DMS53 (cell line): ENCODE results near the gene CHST11.
A peak's percentile ranks its signal among the peaks of the same experiment; 100 is the strongest.

Source experiments
- DNase-seq: peaks from one replicate; lab custom pipeline; 2025; lab: John Stamatoyannopoulos, UW

The CHST11 gene

DNA sequence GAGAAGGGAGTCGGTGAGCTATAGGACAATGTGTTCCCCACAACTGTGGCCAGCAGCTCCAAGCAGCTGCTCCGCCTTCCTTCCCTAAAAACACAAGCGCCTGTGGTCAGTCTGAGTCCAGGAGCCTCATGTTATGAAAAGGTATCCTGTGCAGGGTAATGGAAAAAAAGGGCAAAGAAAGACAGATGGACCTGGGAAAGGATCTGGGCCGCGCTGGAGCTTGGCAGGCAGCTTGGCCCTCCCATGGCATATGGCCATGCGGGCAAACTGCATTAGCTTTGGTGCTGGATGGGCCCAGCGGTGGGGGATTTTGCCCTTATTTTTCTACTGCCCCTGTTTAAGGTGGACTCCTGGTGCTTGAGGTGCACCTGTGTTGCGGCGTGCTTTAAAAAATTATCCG is 23.7 kb upstream of the CHST11 start:
- no peak for DNase-seq

DNA sequence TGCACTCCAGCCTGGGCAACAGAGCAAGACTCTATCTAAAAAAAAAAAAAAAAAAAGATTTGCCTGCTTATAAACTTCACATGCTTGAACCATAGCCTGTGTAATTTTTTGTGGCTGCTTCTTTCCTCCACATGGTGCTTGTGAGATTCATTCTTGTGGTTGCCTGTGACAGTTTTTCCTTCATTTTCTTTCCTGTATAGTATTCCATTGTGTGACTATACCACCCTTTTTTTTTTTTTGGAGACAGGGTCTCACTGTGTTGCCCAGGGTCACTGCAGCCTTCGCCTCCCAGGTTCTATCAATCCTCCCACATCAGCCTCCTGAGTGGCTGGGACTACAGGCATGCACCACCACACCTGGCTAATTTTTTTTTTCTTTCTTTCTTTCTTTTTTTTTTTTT is 22.6 kb upstream of the CHST11 start:
- DNase-seq, result no peak

DNA sequence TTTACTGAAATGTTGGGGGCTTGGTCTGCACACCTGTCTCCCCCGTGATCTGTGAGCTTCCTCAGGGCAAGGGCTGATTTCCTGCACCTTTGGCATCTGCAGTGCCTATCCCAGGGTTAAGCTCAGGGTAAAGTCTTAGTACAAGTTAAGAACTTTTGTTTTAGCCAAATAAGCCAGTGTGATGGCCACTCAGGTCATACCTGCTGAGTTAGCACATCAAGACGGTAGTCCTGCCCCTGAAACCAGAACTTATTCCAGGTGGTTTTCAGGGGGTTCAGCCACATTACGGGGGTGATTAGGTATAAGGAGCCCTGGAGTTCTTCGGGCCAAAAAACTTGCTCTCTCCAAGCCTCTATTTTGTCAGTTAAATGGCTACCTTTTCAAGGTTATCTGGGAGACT is 21.6 kb upstream of the CHST11 start:
- no peak for DNase-seq

DNA sequence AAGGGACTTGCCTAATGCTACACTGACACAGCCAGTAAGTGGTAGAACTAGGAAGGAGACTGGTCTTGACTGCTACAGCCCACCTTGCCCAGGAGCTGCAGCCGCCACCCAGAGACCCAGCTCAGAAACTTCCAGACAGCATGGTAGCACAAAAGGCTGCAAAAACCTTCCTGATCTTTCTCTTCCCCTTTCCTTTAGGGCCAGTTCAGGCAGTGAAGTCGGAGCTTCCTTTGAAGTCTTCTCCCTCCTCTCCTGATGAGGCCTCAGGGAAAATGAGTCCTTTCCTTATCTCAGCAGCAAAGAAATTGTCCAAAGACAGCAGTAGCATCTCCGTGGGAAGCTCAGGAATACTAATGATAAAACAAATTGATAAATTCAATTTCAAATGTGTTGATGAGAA is 21.0 kb upstream of the CHST11 start:
- no peak for DNase-seq

- no peak for DNase-seq
These were observed 20.0 kb upstream of the CHST11 start for GRCh38 chr12:104436790-104437189.

DNA sequence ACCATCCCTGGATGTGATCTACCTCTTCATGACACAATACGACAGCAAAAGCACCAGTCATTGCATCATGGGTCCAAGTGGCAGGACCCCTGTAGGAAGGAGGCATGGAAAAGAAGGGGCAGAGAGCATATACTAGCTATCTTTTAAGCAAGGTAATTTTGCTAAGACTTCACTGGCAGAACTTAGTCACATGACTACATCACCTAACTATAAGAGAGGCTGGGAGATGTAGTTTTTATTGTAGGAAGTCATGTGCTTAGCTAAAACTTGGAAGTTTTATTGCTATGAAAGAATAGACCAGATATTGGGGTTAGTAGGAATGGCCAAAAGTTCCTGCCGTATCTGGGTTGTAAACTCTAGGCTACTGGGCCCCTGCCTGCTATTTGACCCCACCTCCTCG is 18.6 kb upstream of the CHST11 start:
- DNase-seq, result no peak

DNA sequence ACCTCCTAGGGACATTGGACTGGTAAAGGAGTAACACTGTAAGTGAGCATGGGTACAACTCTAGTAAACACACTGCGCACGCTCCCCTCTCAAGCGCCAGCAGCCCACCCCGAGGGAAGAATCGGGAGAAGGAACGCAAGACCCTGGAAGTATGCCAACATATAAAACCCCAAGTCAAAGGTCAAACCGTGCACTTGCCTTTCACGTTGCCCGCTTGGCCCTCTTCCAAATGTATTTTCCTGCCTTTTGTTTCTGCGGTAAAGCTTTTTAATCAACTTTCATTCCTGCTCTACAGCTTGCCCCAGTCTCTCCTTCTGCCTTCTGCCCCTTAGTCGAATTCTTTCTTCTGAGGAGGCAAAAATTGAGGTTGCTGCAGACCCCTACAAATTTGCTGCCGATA is 17.6 kb upstream of the CHST11 start:
- no peak for DNase-seq

DNA sequence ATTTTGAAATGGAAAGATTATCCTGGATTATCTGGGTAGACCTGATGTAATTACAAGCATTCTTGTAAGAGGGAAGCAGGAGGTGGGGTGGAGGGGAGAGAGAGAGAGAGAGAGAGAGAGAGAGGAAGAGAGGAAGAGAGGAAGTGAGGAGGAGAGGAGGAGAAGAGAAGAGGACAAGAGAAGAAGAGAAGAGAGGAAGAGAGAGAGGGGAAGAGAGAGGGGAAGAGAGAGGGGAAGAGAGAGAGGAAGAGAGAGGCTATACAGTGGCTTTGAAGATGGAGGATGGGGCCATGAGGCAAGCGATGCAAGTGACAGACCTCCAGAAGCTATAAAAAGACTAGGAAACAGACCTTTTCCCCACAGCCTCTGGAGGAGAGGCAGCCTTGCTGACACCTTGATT is 13.7 kb upstream of the CHST11 start:
- DNase-seq, result no peak

- no peak for DNase-seq
These were observed 9.9 kb upstream of the CHST11 start for GRCh38 chr12:104446646-104447421.

GRCh38 chr12:104448031-104448430 is 8.7 kb upstream of the CHST11 start:
- DNase-seq, result no peak

- no peak for DNase-seq
These were observed 8.3 kb upstream of the CHST11 start for GRCh38 chr12:104448451-104448850.

- DNase-seq, result no peak
These were observed 6.0 kb upstream of the CHST11 start for GRCh38 chr12:104450700-104451099.

- no peak for DNase-seq
These were observed 4.7 kb upstream of the CHST11 start for GRCh38 chr12:104452087-104452486.

GRCh38 chr12:104453133-104453532 is 3.6 kb upstream of the CHST11 start:
- DNase-seq, result no peak

DNA sequence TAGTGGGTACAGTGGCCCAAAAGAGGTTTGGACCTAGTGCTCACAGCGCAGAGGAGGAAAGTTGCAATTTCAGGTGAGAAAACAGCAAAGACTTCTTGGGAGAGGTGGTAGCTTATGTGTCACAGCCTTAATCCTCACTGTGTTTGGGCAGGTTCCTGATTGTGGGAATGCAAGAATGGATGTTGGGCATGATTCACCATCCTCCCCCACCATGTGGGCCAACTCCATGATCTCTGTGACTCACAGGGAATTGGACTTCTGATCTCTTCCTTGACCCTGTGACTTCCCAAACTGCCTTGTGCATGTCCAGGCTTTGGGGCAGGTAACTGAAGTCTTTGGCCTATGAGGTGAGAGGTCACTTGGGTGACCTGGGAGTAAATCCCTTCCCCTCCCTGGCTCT is 1.8 kb upstream of the CHST11 start:
- DNase-seq, result no peak

- DNase-seq, result no peak
These were observed 951 bp upstream of the CHST11 start for GRCh38 chr12:104455578-104456416.

DNA sequence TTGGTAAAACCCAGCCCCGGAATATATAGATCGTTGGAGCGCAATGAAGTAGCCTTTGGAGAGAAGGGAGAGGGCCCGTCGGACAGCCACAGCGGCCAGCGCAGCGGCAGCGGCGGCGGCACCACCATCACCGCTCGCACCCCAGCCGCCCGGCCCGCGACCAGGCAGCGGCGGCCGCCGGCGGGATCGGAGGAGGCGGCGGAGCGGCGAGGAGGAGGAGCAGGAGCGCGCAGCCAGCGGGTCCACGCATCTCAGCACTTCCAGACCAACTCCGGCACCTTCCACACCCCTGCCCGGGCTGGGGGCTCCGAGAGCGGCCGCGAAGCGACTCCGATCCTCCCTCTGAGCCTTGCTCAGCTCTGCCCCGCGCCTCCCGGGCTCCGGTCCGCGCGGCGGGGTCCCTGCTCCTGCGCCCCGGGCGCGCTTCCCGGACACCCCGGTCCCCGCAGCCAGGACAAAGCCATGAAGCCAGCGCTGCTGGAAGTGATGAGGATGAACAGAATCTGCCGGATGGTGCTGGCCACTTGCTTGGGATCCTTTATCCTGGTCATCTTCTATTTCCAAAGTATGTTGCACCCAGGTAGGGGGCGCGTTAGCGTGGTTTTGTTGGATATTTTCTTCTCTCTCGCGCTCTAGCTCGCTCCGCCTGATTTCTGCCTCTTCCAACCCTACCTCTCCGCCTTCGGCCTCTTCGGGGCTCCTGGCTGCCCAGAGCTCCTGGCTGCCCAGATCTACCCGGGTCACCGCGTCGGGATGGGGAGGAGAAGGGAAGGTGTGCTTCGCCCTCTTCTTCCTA is 400 bp downstream of the CHST11 start:
- DNase-seq, result peak; percentile 88

DNA sequence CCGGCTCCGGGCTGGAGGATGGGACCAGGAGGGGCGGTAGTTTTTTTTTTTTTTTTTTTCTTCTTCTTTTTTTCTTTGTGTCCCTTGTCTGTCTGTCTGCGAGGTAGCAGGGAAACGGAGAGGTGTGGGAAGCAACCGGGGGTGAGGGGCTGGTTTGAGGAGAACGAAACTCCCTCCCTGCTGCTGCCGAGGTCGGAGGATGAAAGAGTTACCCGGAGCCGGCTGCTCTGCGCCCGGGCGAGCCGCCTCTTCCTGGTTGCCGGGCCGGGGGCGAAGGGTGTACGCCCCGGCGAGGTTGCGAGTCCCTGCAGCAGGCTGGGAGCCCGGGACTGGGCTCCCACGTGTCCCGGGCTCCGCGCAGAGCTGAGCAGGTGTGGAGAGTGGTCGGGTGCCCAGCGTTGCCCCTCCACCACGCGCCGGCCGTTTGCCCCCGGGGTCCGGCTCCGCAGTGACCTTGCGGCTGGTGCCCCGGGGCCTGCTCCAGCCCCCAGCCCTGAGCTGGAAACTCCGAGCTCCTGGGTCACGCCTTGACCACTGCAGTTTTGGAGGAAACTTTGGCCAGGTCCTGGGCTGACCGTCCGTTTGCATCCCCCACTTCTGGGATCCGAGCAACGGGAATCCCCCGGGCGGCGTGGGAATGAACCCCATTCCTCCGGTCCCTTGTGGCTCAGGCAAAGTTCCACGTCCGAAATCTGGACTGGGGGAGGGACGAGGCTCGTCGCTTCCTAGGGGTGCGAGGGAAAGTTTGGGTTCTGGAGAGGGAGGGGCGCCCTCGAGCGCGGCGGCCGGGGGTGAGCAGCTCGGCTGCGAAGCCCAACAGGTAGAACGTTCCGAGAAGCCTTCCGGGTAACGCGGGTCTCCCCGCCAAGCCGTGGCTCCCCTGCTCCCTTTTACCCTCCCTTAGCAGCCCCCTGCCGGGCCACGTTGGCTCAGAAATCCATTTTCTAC is 1.3 kb downstream of the CHST11 start:
- DNase-seq, result peak; percentile 72

DNA sequence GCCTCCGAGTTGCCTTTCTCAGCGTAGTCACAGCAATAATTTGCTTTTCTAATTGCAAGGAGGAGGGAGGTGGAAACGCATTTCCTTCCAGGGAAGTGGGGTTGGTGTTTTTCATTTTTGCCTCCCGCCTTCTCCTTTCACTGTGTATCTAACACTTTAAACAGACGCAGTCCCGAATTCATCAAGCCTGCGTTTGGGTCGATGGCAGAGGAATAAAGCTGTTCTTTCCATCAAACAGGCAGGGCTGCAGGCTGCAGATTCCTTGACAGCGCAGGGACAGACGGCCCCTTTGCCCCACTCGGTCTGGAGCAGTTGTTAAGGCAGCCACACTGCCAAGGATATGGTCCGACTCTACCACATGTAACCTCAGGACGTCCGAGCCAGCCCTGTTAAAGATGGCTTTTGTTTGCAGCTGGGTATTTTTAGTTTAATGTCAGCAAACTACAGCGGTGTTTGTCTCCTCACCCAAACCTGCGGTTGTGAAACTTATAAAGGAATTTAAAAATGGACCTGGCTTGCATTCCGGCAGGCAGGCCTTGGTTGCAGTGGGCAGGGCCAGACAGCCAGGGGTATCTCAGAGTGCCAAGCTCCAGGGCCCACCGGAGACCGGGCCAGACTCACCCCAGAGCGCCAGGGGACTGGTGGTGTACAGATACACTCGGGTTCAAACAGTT is 2.1 kb downstream of the CHST11 start:
- no peak for DNase-seq

DNA sequence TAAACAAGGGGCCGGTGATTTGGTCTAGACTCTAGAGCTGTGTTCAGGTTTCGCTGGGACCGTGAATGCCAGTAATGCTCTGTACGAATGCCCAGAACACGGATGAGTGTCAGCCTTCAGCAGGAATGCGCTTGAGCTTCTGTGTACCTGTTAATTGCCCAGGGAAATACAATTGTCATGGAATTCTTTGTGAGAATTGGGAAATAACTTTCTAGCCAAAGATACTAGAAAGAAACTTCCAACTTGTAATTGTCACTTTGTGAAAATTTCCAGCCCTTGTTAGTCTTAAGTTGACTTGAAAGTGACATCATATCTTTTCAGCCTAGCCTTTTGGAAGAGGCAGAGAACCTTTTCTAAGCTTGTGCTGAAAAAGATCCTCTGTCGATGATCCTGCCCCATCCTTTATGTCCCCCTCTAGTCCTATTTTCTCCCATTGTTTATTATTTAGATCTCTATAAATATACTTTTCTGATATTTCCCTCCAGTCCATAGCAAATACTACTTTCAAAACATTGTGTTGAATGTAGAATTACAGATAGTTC is 2.7 kb downstream of the CHST11 start:
- DNase-seq, result no peak
